GM06990 (cell line): Measurements from ENCODE around the gene DBX1.

ENCODE experiments used
- DNase-seq: peaks from one replicate; pipeline ENCODE4 v3.0.0-alpha.2; 2011; ENCODE audit not compliant: insufficient read length; ENCODE audit errors: extremely low read depth
- H3K27me3 ChIP-seq: replicated peaks from 2 replicates; pipeline ENCODE4 v1.6.0; 2011; ENCODE audit warnings: low read length; ENCODE audit not compliant: control insufficient read depth, insufficient read depth
- H3K36me3 ChIP-seq: 2 replicates; pipeline ENCODE4 v1.5.1; 2011; ENCODE audit warnings: low read length; ENCODE audit not compliant: control insufficient read depth, insufficient read depth
- H3K4me3 ChIP-seq: replicated peaks from 2 replicates; pipeline ENCODE4 v1.5.1; 2011; ENCODE audit warnings: low read depth, mild to moderate bottlenecking, control low read depth, low read length
- CTCF ChIP-seq: IDR thresholded peaks from 2 replicates; pipeline ENCODE4 v1.5.1; 2011; ENCODE audit warnings: low read length, control low read depth, mild to moderate bottlenecking, inconsistent platforms; ENCODE audit not compliant: insufficient read depth, poor library complexity, severe bottlenecking

The DBX1 gene

GRCh38 chr11:20116825-20117224 is 43.5 kb downstream of the DBX1 start:
- Histone ChIP-seq H3K27me3 (peaks cover 2% of the 10 kb centered on the region; the same call in 1 of the 2 replicates), H3K36me3 (no peaks in the 10 kb centered on the region), H3K4me3 (no peak overlapping the region)
- no peak for TF ChIP-seq CTCF
- DNase-seq: no peak

GRCh38 chr11:20114588-20114987 is 45.7 kb downstream of the DBX1 start:
- no peaks in the 10 kb centered on the region for H3K36me3 ChIP-seq
- DNase-seq: no peak
- H3K4me3 ChIP-seq: no peak overlapping the region
- no peak for TF ChIP-seq CTCF
- peaks cover 2% of the 10 kb centered on the region; the same call in 1 of the 2 replicates for H3K27me3 ChIP-seq

- Histone ChIP-seq H3K4me3 (no peak overlapping the region), H3K27me3 (peaks cover 2% of the 10 kb centered on the region; the same call in 1 of the 2 replicates), H3K36me3 (no peaks in the 10 kb centered on the region)
- no peak for DNase-seq
- TF ChIP-seq CTCF: no peak
Observed at GRCh38 chr11:20113149-20113438, 47.2 kb downstream of the DBX1 start.

- DNase-seq: no peak
- no peak overlapping the region for H3K4me3 ChIP-seq
- H3K27me3 ChIP-seq: peaks cover 2% of the 10 kb centered on the region; the same call in 1 of the 2 replicates
- no peak for TF ChIP-seq CTCF
- H3K36me3 ChIP-seq: no peaks in the 10 kb centered on the region
Observed at GRCh38 chr11:20112291-20113148, 47.8 kb downstream of the DBX1 start.

- TF ChIP-seq CTCF: no peak
- Histone ChIP-seq H3K27me3 (peaks cover 2% of the 10 kb centered on the region; the same call in 1 of the 2 replicates), H3K4me3 (no peak overlapping the region), H3K36me3 (no peaks in the 10 kb centered on the region)
- no peak for DNase-seq
Observed at GRCh38 chr11:20111871-20112270, 48.4 kb downstream of the DBX1 start.
